ENCODE measurements around the gene CLEC12A. TPM values are rescaled to one million over a fixed set of nuclear protein-coding genes. Genes with fewer than 3 reads are reported as not detected.

CLEC12A gene
- total and polyA plus RNA-seq, 2 of the 4 experiments (the other 2 are of a cell fraction): not detected

DNA sequence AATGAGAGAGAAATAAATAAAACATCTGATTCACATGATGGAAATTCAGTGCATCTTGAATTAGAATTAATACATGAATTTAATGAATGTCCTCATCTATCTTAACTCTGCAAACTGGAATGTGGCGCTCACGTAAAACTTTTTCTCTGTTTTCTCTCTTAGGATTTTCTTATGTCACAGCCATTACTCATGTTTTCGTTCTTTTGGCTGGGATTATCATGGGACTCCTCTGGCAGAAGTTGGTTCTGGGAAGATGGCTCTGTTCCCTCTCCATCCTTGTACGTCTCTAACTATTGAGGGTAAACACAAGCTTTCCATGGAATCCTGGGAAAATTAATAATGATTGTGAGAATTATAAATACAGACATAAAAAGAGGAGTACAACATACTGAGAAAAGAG lies 44.2 kb downstream of the CLEC12A start:
- Histone ChIP-seq H4K5ac (ENCODE audit: low read depth, low read length) (no peak overlapping the region), H2AK5ac (ENCODE audit: low read depth, low read length) (no peak overlapping the region), H3K14ac (replicated peaks; ENCODE audit: low read depth, low read length) (no peak overlapping the region), H2AK9ac (replicated peaks; ENCODE audit: low read depth, low read length, poor library complexity) (no peak overlapping the region), H3K56ac (ENCODE audit: extremely low read depth, insufficient read depth, low read length) (no peak overlapping the region), H3K4ac (ENCODE audit: low read depth, low read length) (no peak overlapping the region), H2AFZ (replicated peaks; ENCODE audit: low read length, poor library complexity) (no peak overlapping the region), H3K9me1 (ENCODE audit: insufficient read depth, low read length) (no peaks in the 10 kb centered on the region), H2BK120ac (ENCODE audit: low read depth, low read length) (no peak overlapping the region), H3K4me2 (ENCODE audit: low read depth, low read length) (no peak overlapping the region), H3K4me1 (ENCODE audit: control insufficient read depth, insufficient read depth, low read length) (peaks cover 3% of the 10 kb centered on the region; the same call in 1 of the 2 replicates), H3K27me3 (ENCODE audit: control insufficient read depth, insufficient read depth, low read length) (peaks cover 2% of the 10 kb centered on the region), H4K20me1 (ENCODE audit: insufficient read depth, low read length) (no peaks in the 10 kb centered on the region), H3K36me3 (ENCODE audit: control insufficient read depth, insufficient read depth, low read length) (no peaks in the 10 kb centered on the region), H3K27ac (ENCODE audit: insufficient read depth, low read length) (no peak overlapping the region), H3K79me1 (ENCODE audit: low read depth in 1 of 2, low read length in 2 of 2) (no peaks in the 10 kb centered on the region), H2BK15ac (ENCODE audit: low read depth, low read length) (no peak overlapping the region), H3K23ac (ENCODE audit: low read depth, low read length) (no peak overlapping the region), H4K91ac (ENCODE audit: insufficient read depth, low read depth, low read length) (no peak overlapping the region), H2BK5ac (ENCODE audit: low read depth, low read length, poor library complexity, severe bottlenecking) (no peak overlapping the region), H2BK20ac (ENCODE audit: low read depth, low read length) (no peak overlapping the region), H3K9me3 (ENCODE audit: control insufficient read depth, insufficient read depth, low read length) (no peaks in the 10 kb centered on the region), H3K9ac (ENCODE audit: low read depth, low read length) (no peak overlapping the region), H3K18ac (ENCODE audit: low read depth, low read length) (no peak overlapping the region), H3K4me3 (ENCODE audit: insufficient read depth, low read depth, low read length) (no peak overlapping the region), H4K8ac (ENCODE audit: low read depth in 2 of 2, low read length in 2 of 2) (no peak overlapping the region)
- dilution Hi-C loops (cut with HindIII; ENCODE audit: low sequenced_read_pairs, unreplicated experiment) (no loop called here), intact Hi-C loops (cut with micrococcal nuclease) (no loop called here), in situ Hi-C loops (cut with MboI; ENCODE audit: low sequenced_read_pairs) (no loop called here)
- CTCF ChIA-PET: no interaction called here
- no peak for DNase-seq
- no CpG with 5 or more reads among the region's 4 CpGs for WGBS, 2 experiments (ENCODE audit: extremely low coverage in 2 of 2, insufficient read length in 1 of 2)
- BruUV-seq (replicated peaks): no TSS peak
- ATAC-seq (ENCODE audit: low read depth): no peak
- TF ChIP-seq CEBPB (IDR thresholded peaks at IDR 0.05; ENCODE audit: low read depth, low read length) (no peak), MXI1 (IDR thresholded peaks at IDR 0.05; ENCODE audit: borderline replicate concordance, low read depth, low read length) (no peak), POLR2A (IDR thresholded peaks at IDR 0.05; ENCODE audit: low read depth, low read length) (no peak), RFX5 (IDR thresholded peaks at IDR 0.05; ENCODE audit: low read depth, low read length) (no peak)
- TF ChIP-seq, protein P1, sequence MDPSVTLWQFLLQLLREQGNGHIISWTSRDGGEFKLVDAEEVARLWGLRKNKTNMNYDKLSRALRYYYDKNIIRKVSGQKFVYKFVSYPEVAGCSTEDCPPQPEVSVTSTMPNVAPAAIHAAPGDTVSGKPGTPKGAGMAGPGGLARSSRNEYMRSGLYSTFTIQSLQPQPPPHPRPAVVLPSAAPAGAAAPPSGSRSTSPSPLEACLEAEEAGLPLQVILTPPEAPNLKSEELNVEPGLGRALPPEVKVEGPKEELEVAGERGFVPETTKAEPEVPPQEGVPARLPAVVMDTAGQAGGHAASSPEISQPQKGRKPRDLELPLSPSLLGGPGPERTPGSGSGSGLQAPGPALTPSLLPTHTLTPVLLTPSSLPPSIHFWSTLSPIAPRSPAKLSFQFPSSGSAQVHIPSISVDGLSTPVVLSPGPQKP (IDR thresholded peaks at IDR 0.05; ENCODE audit: borderline replicate concordance, low read depth, low read length): no peak
- TF ChIP-seq, protein P2, sequence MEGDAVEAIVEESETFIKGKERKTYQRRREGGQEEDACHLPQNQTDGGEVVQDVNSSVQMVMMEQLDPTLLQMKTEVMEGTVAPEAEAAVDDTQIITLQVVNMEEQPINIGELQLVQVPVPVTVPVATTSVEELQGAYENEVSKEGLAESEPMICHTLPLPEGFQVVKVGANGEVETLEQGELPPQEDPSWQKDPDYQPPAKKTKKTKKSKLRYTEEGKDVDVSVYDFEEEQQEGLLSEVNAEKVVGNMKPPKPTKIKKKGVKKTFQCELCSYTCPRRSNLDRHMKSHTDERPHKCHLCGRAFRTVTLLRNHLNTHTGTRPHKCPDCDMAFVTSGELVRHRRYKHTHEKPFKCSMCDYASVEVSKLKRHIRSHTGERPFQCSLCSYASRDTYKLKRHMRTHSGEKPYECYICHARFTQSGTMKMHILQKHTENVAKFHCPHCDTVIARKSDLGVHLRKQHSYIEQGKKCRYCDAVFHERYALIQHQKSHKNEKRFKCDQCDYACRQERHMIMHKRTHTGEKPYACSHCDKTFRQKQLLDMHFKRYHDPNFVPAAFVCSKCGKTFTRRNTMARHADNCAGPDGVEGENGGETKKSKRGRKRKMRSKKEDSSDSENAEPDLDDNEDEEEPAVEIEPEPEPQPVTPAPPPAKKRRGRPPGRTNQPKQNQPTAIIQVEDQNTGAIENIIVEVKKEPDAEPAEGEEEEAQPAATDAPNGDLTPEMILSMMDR (conservative IDR thresholded peaks at IDR 0.05; ENCODE audit: low read depth, low read length): no peak
- POLR2A ChIA-PET (ENCODE audit: unreplicated experiment): no interaction called here

Data from IMR-90 (cell line).